ENCODE results near the gene KIZ.
"Not testable (repeated sequence)": the region's sequence is repeated elsewhere in the genome, so short reads cannot be mapped to it uniquely, and the experiment has no call there.

Gene KIZ

GRCh38 chr20:21234324-21234723 lies 108.4 kb downstream of the KIZ start:
- no peak for DNase-seq

DNA sequence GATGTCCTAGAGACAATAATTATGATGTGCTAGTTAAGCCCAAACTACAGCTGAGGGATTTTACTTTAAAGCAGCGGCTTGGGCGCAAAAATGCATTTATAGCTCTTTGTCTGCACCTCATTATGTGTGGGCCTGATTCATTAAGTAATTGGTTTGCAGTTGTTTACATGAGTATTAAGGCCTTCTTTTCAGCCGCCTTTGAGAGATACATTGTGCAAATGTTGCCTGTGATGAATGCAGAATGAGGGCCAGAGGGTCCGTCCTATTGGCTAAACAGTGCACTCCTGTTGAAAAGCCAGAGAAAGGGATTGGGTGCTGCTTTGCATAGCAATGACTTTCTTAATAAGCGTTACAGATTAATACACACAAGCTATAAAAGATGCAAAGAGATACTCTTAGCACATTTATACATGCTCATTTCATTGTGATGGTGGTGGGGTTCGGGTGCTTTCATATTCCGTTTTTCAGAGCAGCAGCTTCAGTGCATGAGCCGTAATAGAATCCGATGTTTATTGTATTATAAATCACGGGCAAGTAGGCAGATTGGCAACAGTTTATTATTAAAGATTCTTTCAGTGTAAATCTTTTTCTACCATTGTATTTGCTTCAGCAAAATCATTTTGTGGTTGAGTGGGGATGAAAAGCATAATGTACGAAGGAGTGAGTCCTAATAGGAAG lies 109.1 kb downstream of the KIZ start:
- no peak for DNase-seq

DNA sequence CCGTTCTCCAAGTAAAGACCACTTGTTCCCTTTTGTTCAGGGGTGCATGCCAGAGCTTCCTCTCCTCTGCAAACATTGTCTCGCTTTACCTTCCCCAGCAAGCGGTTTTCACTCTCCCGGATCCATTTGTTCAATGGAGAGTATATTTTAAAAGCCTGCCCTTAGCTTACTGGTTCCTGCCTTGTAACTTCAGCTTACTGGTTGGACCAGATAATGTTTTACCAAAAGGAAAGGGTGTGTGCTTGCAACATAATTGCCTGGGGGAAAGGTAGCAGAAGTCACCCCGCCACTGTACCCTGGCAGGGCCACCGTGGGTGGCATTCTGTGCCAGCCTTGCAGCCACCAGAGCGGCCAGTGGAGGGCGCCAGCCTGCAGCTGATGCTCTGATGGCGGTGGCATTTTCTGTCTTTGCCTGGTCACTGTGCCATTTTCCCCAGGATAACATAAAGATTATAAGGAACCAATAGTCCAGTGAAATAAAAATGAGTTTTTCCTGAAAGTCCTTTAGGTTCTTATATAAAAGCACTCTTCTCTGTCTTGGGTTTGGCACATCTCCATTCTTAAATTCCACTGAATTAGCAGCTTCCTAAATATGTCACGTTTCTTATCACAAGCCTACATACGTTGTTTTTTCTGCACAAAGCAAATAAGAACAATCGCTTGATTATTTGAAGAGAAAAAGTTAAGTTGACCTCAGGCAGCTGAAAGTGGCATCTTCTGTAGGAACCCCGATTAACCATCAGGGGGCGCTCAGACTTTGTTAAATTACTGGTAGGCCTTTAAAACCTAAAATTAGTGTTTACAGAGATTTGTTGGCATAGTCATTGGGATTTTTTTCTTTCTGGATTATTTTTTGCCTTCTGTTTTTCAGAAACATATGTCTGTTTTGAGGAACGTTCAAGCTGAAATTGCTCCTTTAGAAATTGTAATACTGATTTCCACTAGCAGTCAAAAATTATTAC lies 109.9 kb downstream of the KIZ start:
- DNase-seq = peak; percentile 31

GRCh38 chr20:21237956-21238799 lies 112.3 kb downstream of the KIZ start:
- no peak for DNase-seq

GRCh38 chr20:21238818-21239536 lies 113.1 kb downstream of the KIZ start:
- DNase-seq = no peak

- no peak for DNase-seq
Observed at GRCh38 chr20:21240394-21240793, 114.5 kb downstream of the KIZ start.

DNA sequence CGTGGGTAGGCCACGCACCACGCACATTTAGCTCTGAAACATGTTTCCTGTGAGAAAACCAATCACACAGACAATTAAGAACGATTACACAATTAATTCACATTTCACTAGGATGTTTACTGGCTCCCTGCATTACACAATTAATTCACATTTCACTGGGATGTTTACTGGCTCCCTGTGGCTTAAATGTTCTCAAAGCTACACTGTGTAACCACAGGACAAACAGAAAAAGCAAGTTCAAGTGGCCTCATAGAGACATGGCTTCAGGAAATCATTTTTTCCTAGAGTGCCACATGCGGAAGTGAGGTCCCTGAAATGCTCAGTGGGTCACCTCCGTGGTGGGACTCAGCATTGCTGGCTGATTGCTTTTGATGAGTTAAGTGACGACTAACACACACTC lies 115.5 kb downstream of the KIZ start:
- no peak for DNase-seq

DNA sequence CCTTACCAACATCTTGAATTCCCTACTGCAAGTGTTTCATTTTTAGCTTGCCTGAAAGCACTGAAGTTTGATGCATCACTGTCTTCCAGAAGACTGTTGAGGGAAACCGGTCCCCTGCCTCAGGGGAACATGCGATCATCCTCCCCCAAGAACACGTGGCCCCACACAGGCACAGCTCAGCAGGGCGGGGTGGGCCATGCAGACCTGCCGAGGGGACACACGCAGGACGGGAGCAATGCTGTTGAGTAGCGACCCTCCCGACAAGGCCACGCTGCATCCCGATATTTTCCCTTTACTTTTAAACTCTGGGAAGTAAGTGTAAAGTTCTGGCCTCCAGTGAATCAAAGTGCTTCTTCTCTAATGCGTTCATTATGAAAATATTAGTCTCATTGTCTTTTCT lies 117.9 kb downstream of the KIZ start:
- DNase-seq = no peak

DNA sequence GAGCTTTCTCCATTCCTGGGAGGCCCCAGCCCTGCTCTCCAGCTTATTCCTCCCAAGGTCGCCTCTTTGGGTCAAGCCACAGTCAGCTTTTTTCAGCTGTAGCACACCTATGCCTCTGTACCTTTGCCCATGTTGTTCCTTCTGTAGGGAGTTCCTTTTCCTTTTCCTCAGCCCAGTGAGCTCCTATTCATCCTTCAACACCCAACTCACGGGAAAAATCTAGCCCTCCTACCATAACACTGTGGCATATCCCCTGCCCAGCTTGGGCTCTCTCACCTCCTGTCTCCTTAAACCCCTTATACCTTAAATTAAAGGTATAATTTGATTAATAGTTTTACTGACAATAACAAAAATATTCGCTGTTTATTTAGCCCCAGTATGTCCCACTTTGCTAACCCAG lies 118.9 kb downstream of the KIZ start:
- DNase-seq = no peak

- DNase-seq = no peak
Observed at GRCh38 chr20:21246161-21246560, 120.3 kb downstream of the KIZ start.

- not testable (repeated sequence) for DNase-seq
Observed at GRCh38 chr20:21247603-21248095, 121.8 kb downstream of the KIZ start.

DNA sequence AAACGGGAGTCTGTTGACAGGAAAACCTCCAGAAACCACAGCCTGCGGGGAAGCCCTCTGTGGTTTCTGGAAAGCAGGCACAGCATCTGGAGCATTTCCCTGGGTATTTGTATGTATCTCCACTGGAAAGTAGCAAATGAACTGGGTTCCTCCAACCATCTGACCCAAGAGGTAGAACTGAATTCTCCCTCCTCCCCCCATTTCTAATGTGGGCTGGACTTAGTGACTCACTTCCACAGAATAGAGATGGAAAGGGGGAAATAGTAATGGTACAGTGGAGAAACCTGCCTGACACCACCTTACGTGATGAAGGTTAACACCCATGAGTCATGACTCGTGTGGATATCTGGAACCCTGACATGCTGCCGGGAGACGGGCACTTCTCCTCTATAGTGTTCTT lies 125.4 kb downstream of the KIZ start:
- no peak for DNase-seq

DNA sequence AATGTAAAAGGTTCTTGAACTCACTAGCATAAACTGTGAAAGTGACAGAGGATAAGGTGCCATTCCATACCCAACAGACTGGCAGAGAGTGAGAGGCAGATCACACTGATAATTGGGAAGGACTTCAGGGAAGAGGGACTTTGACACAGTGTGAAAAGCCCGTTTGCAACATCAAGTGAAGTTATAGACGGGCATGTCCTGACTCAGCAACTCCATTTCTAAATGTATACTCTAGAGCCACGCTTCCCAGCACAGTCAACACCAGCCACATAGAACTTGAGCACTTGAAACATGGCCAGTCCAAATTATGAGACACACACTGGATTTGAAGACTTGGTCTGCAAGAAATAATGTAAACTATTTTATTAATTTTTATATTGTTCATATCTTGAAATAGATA lies 131.3 kb downstream of the KIZ start:
- no peak for DNase-seq

- DNase-seq = no peak
Observed at GRCh38 chr20:21258411-21258810, 132.5 kb downstream of the KIZ start.

DNA sequence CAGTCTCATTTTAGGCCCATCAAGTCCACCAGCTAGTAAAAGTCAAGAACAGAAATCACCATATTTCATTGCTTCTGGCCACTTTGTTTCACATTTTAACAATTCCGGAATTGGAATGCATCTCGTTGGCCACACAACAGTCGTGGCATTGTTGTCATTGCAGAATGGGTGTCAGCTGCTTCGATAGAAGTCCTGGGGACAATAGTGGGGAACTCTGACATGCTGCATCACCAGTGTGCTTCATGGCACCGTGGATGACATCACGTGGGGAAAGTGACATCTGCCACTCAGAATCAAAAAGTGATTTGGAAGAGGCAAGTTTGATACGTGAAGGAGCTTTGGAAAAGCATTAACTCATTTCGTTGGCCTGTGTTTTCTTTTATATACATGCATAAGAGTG lies 133.5 kb downstream of the KIZ start:
- DNase-seq = no peak

GRCh38 chr20:21262812-21263211 lies 136.9 kb downstream of the KIZ start:
- no peak for DNase-seq

GRCh38 chr20:21265261-21266190 lies 139.6 kb downstream of the KIZ start:
- no peak for DNase-seq

- no peak for DNase-seq
Observed at GRCh38 chr20:21266191-21266536, 140.3 kb downstream of the KIZ start.

GRCh38 chr20:21269772-21270171 lies 143.9 kb downstream of the KIZ start:
- no peak for DNase-seq

DNA sequence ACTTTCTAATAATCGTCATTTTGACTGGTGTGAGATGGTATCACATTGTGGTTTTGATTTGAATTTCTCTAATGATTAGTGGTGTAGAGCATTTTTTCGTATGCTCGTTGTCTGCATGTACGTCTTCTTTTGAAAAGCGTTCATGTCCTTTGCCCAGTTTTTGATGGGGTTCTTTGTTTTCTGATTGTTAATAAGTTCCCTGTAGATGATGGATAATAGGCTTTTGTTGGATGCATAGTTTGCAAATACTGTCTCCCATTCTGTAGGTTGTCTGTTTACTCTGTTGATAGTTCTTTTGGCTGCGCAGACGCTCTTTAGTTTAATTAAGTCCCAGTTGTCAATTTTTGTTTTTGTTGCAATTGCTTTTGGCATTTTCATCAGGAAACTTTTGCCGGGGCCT lies 144.9 kb downstream of the KIZ start:
- DNase-seq = no peak

DNA sequence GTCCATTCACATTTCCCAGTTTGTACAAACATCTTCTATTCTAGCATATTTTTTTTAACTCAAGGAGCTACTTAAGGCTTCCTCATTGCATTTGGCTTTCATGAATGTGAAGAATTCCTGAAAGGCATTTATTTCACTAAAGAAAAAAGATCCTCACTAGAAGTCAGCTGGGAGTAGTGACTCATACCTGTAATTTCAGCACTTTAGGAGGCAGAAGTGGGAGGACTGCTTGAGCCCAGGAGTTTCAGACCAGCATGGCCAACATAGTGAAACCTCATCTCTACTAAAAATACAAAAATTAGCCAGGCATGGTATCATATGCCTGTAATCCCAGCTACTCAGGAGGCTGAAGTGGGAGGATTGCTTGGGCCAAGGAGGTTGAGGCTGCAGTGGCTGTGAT lies 146.4 kb downstream of the KIZ start:
- DNase-seq = no peak
